AG10803 (cell line): Measurements from ENCODE around the gene LCE2B.

ENCODE experiments used
- DNase-seq: peaks from one replicate; pipeline ENCODE4 v3.0.0; 2010; ENCODE audit warnings: low read depth
- H3K4me3 ChIP-seq: 2 replicates; pipeline ENCODE4 v1.5.1; 2011; ENCODE audit warnings: mild to moderate bottlenecking, low read length, control low read depth
- CTCF ChIP-seq: conservative IDR thresholded peaks from 2 replicates; pipeline ENCODE4 v1.5.1; 2011; ENCODE audit warnings: mild to moderate bottlenecking, low read length, control low read depth, inconsistent platforms

LCE2B gene

GRCh38 chr1:152735648-152736047 lies 49.7 kb downstream of the LCE2B start:
- H3K4me3 ChIP-seq: no peak overlapping the region
- peak; percentile 16; the same call in 1 of the 2 replicates for TF ChIP-seq CTCF
- no peak for DNase-seq
